Astrocyte of the spinal cord (primary cell): ENCODE data around the gene S100A14.
A peak's percentile ranks its signal among the peaks of the same experiment; 100 is the strongest.

Source experiments
- DNase-seq: peaks from one replicate; pipeline ENCODE4 v3.0.0; 2011; ENCODE audit warnings: low read depth, low spot score
- H3K4me3 ChIP-seq: 2 replicates; pipeline ENCODE4 v1.5.1; 2011; ENCODE audit warnings: low read depth, mild to moderate bottlenecking, low read length, moderate library complexity
- in situ Hi-C: cut with HindIII; loops from 2 replicates; pipeline ENCODE4 v1.10.0; 2017; ENCODE audit warnings: low sequenced_read_pairs
- TF ChIP-seq, protein P1 (sequence below): IDR thresholded peaks from 2 replicates; pipeline ENCODE4 v1.5.1; 2012; ENCODE audit warnings: low read depth, mild to moderate bottlenecking, low read length, inconsistent platforms

Gene S100A14

DNA sequence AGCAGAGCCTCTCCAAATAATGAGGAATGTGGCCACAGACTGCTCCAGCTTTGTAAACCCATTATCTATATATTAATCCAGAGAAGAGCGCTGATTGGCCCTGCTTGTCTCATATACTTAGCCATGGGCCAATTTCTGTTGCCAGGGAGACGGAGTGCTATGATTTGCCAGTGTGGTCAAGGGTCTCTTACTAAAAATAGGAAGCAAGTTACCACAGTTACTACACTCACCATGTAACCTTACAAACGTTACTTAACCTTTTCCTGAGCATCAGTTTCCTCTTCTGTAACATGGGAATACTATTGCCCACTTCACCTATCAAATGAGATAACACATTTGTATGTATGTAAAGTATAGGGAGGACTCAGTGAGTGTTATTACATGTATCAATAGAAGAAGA, 42.8 kb downstream of the S100A14 start:
- DNase-seq = no peak
- in situ Hi-C loops = no loop called here

DNA sequence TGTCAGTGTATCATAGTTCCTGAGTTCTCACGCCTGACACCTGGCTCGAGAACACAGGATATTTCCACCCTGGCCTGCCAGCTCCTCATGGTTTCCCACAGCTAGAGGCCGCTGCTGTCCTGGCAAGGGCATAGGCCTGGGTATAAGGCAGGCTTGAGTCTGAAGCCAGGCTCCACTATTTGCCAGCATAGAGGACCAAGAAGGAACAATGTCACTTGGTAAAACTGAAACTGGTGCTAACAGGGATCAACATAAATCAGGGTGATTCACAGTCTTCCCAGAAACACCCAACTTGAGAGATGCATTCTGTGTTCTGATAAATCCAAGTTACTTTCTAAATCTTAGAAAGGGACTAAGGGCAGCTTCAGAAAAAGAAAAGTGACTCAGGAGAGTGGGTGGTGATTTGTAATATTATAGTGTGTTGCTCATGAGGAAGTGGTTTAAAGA, 43.5 kb downstream of the S100A14 start:
- H3K4me3 ChIP-seq = no peak overlapping the region
- in situ Hi-C loops = no loop called here
- TF ChIP-seq, protein P1, sequence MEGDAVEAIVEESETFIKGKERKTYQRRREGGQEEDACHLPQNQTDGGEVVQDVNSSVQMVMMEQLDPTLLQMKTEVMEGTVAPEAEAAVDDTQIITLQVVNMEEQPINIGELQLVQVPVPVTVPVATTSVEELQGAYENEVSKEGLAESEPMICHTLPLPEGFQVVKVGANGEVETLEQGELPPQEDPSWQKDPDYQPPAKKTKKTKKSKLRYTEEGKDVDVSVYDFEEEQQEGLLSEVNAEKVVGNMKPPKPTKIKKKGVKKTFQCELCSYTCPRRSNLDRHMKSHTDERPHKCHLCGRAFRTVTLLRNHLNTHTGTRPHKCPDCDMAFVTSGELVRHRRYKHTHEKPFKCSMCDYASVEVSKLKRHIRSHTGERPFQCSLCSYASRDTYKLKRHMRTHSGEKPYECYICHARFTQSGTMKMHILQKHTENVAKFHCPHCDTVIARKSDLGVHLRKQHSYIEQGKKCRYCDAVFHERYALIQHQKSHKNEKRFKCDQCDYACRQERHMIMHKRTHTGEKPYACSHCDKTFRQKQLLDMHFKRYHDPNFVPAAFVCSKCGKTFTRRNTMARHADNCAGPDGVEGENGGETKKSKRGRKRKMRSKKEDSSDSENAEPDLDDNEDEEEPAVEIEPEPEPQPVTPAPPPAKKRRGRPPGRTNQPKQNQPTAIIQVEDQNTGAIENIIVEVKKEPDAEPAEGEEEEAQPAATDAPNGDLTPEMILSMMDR = peak; percentile 94
- peak; percentile 85 for DNase-seq

More for the DNA sequence above, 42.8 kb downstream of the S100A14 start:
- TF ChIP-seq, protein P1 = no peak
- H3K4me3 ChIP-seq = no peak overlapping the region

DNA sequence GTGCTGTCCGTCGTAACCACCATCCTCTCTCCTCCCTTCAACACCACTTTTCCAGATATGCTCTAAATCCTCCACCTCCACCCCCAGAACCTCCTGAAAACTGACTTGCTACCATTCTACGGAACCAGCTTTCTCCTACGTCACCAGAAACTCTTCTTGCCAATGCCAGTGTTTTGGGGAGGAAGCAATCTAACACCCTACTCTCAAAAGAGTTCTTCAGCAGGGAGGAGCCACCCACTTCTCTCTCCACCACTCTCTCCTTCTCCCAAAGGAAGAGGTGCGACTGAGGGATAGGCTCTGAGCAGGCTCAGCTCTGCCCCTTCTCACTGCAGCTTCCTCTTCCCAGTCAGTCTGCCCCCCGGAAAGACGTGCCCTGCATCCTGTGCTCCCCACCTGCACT, 44.4 kb downstream of the S100A14 start:
- DNase-seq = no peak
- TF ChIP-seq, protein P1 = no peak
- in situ Hi-C loops = no loop called here
- no peak overlapping the region for H3K4me3 ChIP-seq

DNA sequence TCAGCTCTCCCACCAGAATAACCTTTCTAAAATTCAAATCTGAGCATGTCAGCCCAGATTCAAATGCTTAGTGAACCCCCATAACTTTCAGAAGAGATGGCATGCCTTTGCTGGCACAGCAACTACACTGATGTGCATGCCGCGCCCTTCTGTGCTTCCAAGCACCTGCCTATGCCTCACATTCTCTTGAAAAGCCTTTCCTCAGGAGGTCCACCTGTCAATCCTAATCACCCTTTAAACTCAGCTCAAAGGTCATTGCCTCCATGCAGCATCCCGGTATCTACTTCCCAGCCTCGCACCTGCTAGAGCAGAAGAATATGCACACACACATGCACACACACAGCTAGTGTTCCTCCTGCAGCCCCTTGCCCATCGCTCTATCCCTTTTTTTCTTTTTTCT, 45.3 kb downstream of the S100A14 start:
- DNase-seq = no peak
- H3K4me3 ChIP-seq = no peak overlapping the region
- TF ChIP-seq, protein P1 = no peak
- in situ Hi-C loops = no loop called here

DNA sequence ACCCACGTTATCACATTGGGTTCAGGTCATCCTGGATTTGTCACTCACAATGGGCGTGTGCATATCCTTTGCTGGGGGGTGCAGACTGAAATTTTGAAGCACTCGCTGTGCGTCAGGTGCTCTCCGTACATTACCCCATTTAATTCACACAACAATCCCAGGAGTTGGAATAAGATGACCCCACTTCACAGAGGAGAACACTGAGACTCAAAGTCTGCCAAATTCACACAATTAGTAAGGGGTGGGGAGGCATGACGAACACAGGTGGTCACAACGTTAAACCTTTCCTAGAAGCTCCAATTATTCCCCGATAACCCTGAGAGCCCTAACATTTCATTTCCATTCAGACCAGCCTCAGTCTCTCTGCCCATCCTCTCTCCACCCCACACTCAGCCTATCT, 46.7 kb downstream of the S100A14 start:
- in situ Hi-C loops = no loop called here
- TF ChIP-seq, protein P1 = no peak
- no peak overlapping the region for H3K4me3 ChIP-seq
- DNase-seq = no peak

DNA sequence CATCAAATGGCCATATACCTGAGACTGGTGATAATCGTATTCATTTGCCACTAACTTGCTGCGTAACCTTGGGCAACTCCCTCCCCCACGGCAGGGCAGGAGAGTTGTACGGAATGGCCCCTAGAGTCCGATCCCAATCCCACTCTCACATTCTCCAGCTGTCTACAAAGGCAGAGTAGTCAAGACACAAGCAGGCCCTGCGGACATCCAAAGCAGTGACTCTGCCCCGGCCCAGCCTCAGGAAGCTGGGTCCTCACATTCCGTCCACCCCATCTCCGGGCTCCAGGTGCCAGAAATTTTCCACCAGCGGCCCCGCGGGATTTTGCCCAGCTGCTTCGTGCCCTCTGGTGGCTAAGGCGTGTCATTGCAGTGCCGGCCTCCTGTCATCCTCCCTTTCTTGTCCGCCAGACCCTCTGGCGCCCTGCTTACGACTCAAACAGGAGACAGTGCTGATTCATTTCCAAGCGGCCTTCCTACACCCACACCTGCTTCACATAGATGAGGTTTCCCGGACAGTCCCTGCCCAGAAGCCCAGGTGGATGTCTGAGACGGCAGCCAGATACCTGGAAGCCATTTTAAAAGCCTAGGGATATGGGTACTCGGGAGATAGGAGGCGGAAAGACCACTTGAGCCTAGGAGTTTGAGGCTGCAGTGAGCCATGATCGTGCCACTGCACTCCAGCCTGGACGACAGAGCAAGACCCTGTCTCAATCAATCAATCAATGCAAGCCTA, 47.6 kb downstream of the S100A14 start:
- H3K4me3 ChIP-seq = no peak overlapping the region
- TF ChIP-seq, protein P1 = peak; percentile 99
- in situ Hi-C loops = no loop called here
- DNase-seq = peak; percentile 88
